ENCODE results near the gene GDF7.
A peak's percentile ranks its signal among the peaks of the same experiment; 100 is the strongest.

GDF7 gene

GRCh38 chr2:20649976-20650375 lies 17.0 kb upstream of the GDF7 start:
- no peaks in the 10 kb centered on the region for H3K9me3 ChIP-seq (ENCODE audit: control insufficient read depth, low read length)
- peak overlapping the region; percentile 77 for H3K9ac ChIP-seq (ENCODE audit: low read length)
- H3K4me3 ChIP-seq (ENCODE audit: low read length), result peak overlapping the region; percentile 61
- H3K27me3 ChIP-seq (ENCODE audit: control insufficient read depth, insufficient read depth, low read length), result no peaks in the 10 kb centered on the region
- peaks cover 30% of the 10 kb centered on the region for H3K4me1 ChIP-seq (ENCODE audit: control insufficient read depth, insufficient read depth, low read length)
- no peaks in the 10 kb centered on the region for H3K36me3 ChIP-seq (ENCODE audit: control insufficient read depth, insufficient read depth, low read length)

GRCh38 chr2:20650393-20650876 lies 16.5 kb upstream of the GDF7 start:
- Histone ChIP-seq H3K9me3 (ENCODE audit: control insufficient read depth, low read length) (no peaks in the 10 kb centered on the region), H3K4me1 (ENCODE audit: control insufficient read depth, insufficient read depth, low read length) (peaks cover 30% of the 10 kb centered on the region), H3K36me3 (ENCODE audit: control insufficient read depth, insufficient read depth, low read length) (no peaks in the 10 kb centered on the region), H3K4me3 (ENCODE audit: low read length) (peak overlapping the region; percentile 61), H3K9ac (ENCODE audit: low read length) (peak overlapping the region; percentile 77), H3K27me3 (ENCODE audit: control insufficient read depth, insufficient read depth, low read length) (no peaks in the 10 kb centered on the region)

- no peaks in the 10 kb centered on the region for H3K9me3 ChIP-seq (ENCODE audit: control insufficient read depth, low read length)
- peak within 1 kb of the TSS; percentile 77 for H3K9ac ChIP-seq (ENCODE audit: low read length)
- no peaks in the 10 kb centered on the region for H3K36me3 ChIP-seq (ENCODE audit: control insufficient read depth, insufficient read depth, low read length)
- no peaks in the 10 kb centered on the region for H3K27me3 ChIP-seq (ENCODE audit: control insufficient read depth, insufficient read depth, low read length)
- peak within 1 kb of the TSS; percentile 61 for H3K4me3 ChIP-seq (ENCODE audit: low read length)
- H3K4me1 ChIP-seq (ENCODE audit: control insufficient read depth, insufficient read depth, low read length), result peaks cover 30% of the 10 kb centered on the region
Observed at GRCh38 chr2:20650877-20651730, 15.8 kb upstream of the GDF7 start, which contains the start of gene HS1BP3. Gene HS1BP3 (minus strand): TSS chr2:20651098. CDS start chr2:20651063, 35 bp downstream.

GRCh38 chr2:20651731-20652099 lies 15.2 kb upstream of the GDF7 start:
- no peaks in the 10 kb centered on the region for H3K36me3 ChIP-seq (ENCODE audit: control insufficient read depth, insufficient read depth, low read length)
- peak overlapping the region; percentile 75 for H3K9ac ChIP-seq (ENCODE audit: low read length)
- peak overlapping the region; percentile 21 for H3K4me3 ChIP-seq (ENCODE audit: low read length)
- no peaks in the 10 kb centered on the region for H3K27me3 ChIP-seq (ENCODE audit: control insufficient read depth, insufficient read depth, low read length)
- H3K9me3 ChIP-seq (ENCODE audit: control insufficient read depth, low read length), result no peaks in the 10 kb centered on the region
- peaks cover 30% of the 10 kb centered on the region for H3K4me1 ChIP-seq (ENCODE audit: control insufficient read depth, insufficient read depth, low read length)

GRCh38 chr2:20652141-20652540 lies 14.8 kb upstream of the GDF7 start:
- no peak overlapping the region for H3K9ac ChIP-seq (ENCODE audit: low read length)
- no peak overlapping the region for H3K4me3 ChIP-seq (ENCODE audit: low read length)
- no peaks in the 10 kb centered on the region for H3K9me3 ChIP-seq (ENCODE audit: control insufficient read depth, low read length)
- H3K4me1 ChIP-seq (ENCODE audit: control insufficient read depth, insufficient read depth, low read length), result peaks cover 30% of the 10 kb centered on the region
- H3K27me3 ChIP-seq (ENCODE audit: control insufficient read depth, insufficient read depth, low read length), result no peaks in the 10 kb centered on the region
- no peaks in the 10 kb centered on the region for H3K36me3 ChIP-seq (ENCODE audit: control insufficient read depth, insufficient read depth, low read length)

GRCh38 chr2:20652673-20653575 lies 14.0 kb upstream of the GDF7 start:
- Histone ChIP-seq H3K9ac (ENCODE audit: low read length) (no peak overlapping the region), H3K4me1 (ENCODE audit: control insufficient read depth, insufficient read depth, low read length) (peaks cover 30% of the 10 kb centered on the region), H3K4me3 (ENCODE audit: low read length) (no peak overlapping the region), H3K9me3 (ENCODE audit: control insufficient read depth, low read length) (no peaks in the 10 kb centered on the region), H3K27me3 (ENCODE audit: control insufficient read depth, insufficient read depth, low read length) (no peaks in the 10 kb centered on the region), H3K36me3 (ENCODE audit: control insufficient read depth, insufficient read depth, low read length) (no peaks in the 10 kb centered on the region)

GRCh38 chr2:20653695-20654534 lies 13.0 kb upstream of the GDF7 start:
- H3K4me1 ChIP-seq (ENCODE audit: control insufficient read depth, insufficient read depth, low read length), result peaks cover 20% of the 10 kb centered on the region
- no peaks in the 10 kb centered on the region for H3K9me3 ChIP-seq (ENCODE audit: control insufficient read depth, low read length)
- H3K27me3 ChIP-seq (ENCODE audit: control insufficient read depth, insufficient read depth, low read length), result peaks cover 2% of the 10 kb centered on the region
- H3K36me3 ChIP-seq (ENCODE audit: control insufficient read depth, insufficient read depth, low read length), result no peaks in the 10 kb centered on the region
- no peak overlapping the region for H3K9ac ChIP-seq (ENCODE audit: low read length)
- H3K4me3 ChIP-seq (ENCODE audit: low read length), result no peak overlapping the region

GRCh38 chr2:20654535-20654813 lies 12.5 kb upstream of the GDF7 start:
- Histone ChIP-seq H3K36me3 (ENCODE audit: control insufficient read depth, insufficient read depth, low read length) (no peaks in the 10 kb centered on the region), H3K9me3 (ENCODE audit: control insufficient read depth, low read length) (no peaks in the 10 kb centered on the region), H3K4me1 (ENCODE audit: control insufficient read depth, insufficient read depth, low read length) (peaks cover 15% of the 10 kb centered on the region), H3K4me3 (ENCODE audit: low read length) (no peak overlapping the region), H3K27me3 (ENCODE audit: control insufficient read depth, insufficient read depth, low read length) (peaks cover 7% of the 10 kb centered on the region), H3K9ac (ENCODE audit: low read length) (no peak overlapping the region)

- H3K36me3 ChIP-seq (ENCODE audit: control insufficient read depth, insufficient read depth, low read length), result no peaks in the 10 kb centered on the region
- peaks cover 11% of the 10 kb centered on the region for H3K27me3 ChIP-seq (ENCODE audit: control insufficient read depth, insufficient read depth, low read length)
Observed at GRCh38 chr2:20656561-20656960, 10.4 kb upstream of the GDF7 start.

GRCh38 chr2:20657522-20658235 lies 9.3 kb upstream of the GDF7 start:
- Histone ChIP-seq H3K9me3 (ENCODE audit: control insufficient read depth, low read length) (no peaks in the 10 kb centered on the region), H3K4me1 (ENCODE audit: control insufficient read depth, insufficient read depth, low read length) (peaks cover 4% of the 10 kb centered on the region), H3K27me3 (ENCODE audit: control insufficient read depth, insufficient read depth, low read length) (peaks cover 22% of the 10 kb centered on the region), H3K4me3 (ENCODE audit: low read length) (no peak overlapping the region), H3K36me3 (ENCODE audit: control insufficient read depth, insufficient read depth, low read length) (no peaks in the 10 kb centered on the region), H3K9ac (ENCODE audit: low read length) (no peak overlapping the region)

More at GRCh38 chr2:20656561-20656960, 10.4 kb upstream of the GDF7 start:
- Histone ChIP-seq H3K4me1 (ENCODE audit: control insufficient read depth, insufficient read depth, low read length) (peaks cover 6% of the 10 kb centered on the region), H3K4me3 (ENCODE audit: low read length) (no peak overlapping the region), H3K9me3 (ENCODE audit: control insufficient read depth, low read length) (no peaks in the 10 kb centered on the region), H3K9ac (ENCODE audit: low read length) (no peak overlapping the region)
